ENCODE results near the gene URI1.
"Not testable (repeated sequence)": the region's sequence is repeated elsewhere in the genome, so short reads cannot be mapped to it uniquely, and the experiment has no call there.

The URI1 gene

GRCh38 chr19:29941828-29942403, at the start of gene URI1:
Gene URI1 (plus strand): TSS chr19:29942239. CDS start chr19:29942548, 309 bp downstream.
- DNase-seq (ENCODE audit: low spot score), result peak; percentile 90

GRCh38 chr19:29893606-29894284, 48.3 kb upstream of the URI1 start:
- no peak for DNase-seq (ENCODE audit: low spot score)

GRCh38 chr19:29896802-29897201, 45.2 kb upstream of the URI1 start:
- DNase-seq (ENCODE audit: low spot score), result no peak

GRCh38 chr19:29897466-29897865, 44.6 kb upstream of the URI1 start:
- no peak for DNase-seq (ENCODE audit: low spot score)

GRCh38 chr19:29904017-29904416, 38.0 kb upstream of the URI1 start:
- DNase-seq (ENCODE audit: low spot score), result no peak

- DNase-seq (ENCODE audit: low spot score), result no peak
These were observed 32.8 kb upstream of the URI1 start for GRCh38 chr19:29908963-29909944.

GRCh38 chr19:29914933-29915332, 27.1 kb upstream of the URI1 start:
- DNase-seq (ENCODE audit: low spot score), result no peak

GRCh38 chr19:29915832-29916231, 26.2 kb upstream of the URI1 start:
- DNase-seq (ENCODE audit: low spot score), result not testable (repeated sequence)

- DNase-seq (ENCODE audit: low spot score), result no peak
These were observed 24.1 kb upstream of the URI1 start for GRCh38 chr19:29917911-29918310.

- DNase-seq (ENCODE audit: low spot score), result no peak
These were observed 23.1 kb upstream of the URI1 start for GRCh38 chr19:29918891-29919290.

GRCh38 chr19:29922972-29923371, 19.1 kb upstream of the URI1 start:
- DNase-seq (ENCODE audit: low spot score), result no peak

GRCh38 chr19:29923653-29924052, 18.4 kb upstream of the URI1 start:
- DNase-seq (ENCODE audit: low spot score), result no peak

GRCh38 chr19:29926031-29926430, 16.0 kb upstream of the URI1 start:
- no peak for DNase-seq (ENCODE audit: low spot score)

- DNase-seq (ENCODE audit: low spot score), result no peak
These were observed 15.2 kb upstream of the URI1 start for GRCh38 chr19:29926801-29927200.

- DNase-seq (ENCODE audit: low spot score), result no peak
These were observed 14.0 kb upstream of the URI1 start for GRCh38 chr19:29927944-29928625.

GRCh38 chr19:29928831-29929230, 13.2 kb upstream of the URI1 start:
- DNase-seq (ENCODE audit: low spot score), result no peak

GRCh38 chr19:29934257-29934656, 7.8 kb upstream of the URI1 start:
- no peak for DNase-seq (ENCODE audit: low spot score)

- no peak for DNase-seq (ENCODE audit: low spot score)
These were observed 7.3 kb upstream of the URI1 start for GRCh38 chr19:29934781-29935180.

- DNase-seq (ENCODE audit: low spot score), result no peak
These were observed 5.6 kb upstream of the URI1 start for GRCh38 chr19:29936409-29936808.

- DNase-seq (ENCODE audit: low spot score), result no peak
These were observed 2.4 kb upstream of the URI1 start for GRCh38 chr19:29939628-29940027.

GRCh38 chr19:29940971-29941585, 961 bp upstream of the URI1 start:
- DNase-seq (ENCODE audit: low spot score), result no peak
